Measurements from ENCODE around the gene SMIM20.

The SMIM20 gene

GRCh38 chr4:25949173-25949748 is 35.2 kb downstream of the SMIM20 start:
- TF ChIP-seq REST (IDR thresholded peaks at IDR 0.05; ENCODE audit: insufficient read depth in 1 of 2, low read depth in 2 of 2, low read length in 2 of 2) (no peak), TAF1 (IDR thresholded peaks at IDR 0.05; ENCODE audit: borderline replicate concordance, insufficient read depth, low read length) (no peak), FOXP2 (optimal IDR thresholded peaks at IDR 0.05; ENCODE audit: borderline replicate concordance, extremely low read depth, extremely low read length, insufficient read depth) (no peak), POLR2AphosphoS5 (IDR thresholded peaks at IDR 0.05; ENCODE audit: low read depth, low read length) (no peak)

DNA sequence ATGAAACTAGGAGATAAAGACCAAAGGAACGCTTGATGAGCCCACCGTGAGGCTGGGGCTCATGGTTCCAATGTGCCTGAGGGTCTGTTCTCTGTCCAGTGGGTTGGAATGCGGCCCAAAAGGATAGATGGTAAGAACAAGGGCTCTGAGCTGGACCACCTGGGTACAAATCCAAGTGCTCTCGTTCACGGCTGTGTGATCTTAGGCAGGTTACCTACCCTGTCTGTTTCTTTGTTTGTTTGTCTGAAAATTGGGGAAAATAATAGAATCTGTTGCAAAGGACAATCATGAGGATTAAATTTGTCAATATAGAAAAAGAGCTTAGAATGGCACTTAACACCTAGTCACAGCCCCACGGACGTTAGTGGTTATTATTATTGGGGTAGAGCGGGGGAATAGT is 36.0 kb downstream of the SMIM20 start:
- no peak for TF ChIP-seq REST (IDR thresholded peaks at IDR 0.05; ENCODE audit: insufficient read depth in 1 of 2, low read depth in 2 of 2, low read length in 2 of 2)
- no peak for TF ChIP-seq TAF1 (IDR thresholded peaks at IDR 0.05; ENCODE audit: borderline replicate concordance, insufficient read depth, low read length)
- no peak for TF ChIP-seq FOXP2 (optimal IDR thresholded peaks at IDR 0.05; ENCODE audit: borderline replicate concordance, extremely low read depth, extremely low read length, insufficient read depth)
- TF ChIP-seq SIN3A (IDR thresholded peaks at IDR 0.05; ENCODE audit: borderline replicate concordance, insufficient read depth, low read length): no peak
- TF ChIP-seq POLR2AphosphoS5 (IDR thresholded peaks at IDR 0.05; ENCODE audit: low read depth, low read length): no peak

DNA sequence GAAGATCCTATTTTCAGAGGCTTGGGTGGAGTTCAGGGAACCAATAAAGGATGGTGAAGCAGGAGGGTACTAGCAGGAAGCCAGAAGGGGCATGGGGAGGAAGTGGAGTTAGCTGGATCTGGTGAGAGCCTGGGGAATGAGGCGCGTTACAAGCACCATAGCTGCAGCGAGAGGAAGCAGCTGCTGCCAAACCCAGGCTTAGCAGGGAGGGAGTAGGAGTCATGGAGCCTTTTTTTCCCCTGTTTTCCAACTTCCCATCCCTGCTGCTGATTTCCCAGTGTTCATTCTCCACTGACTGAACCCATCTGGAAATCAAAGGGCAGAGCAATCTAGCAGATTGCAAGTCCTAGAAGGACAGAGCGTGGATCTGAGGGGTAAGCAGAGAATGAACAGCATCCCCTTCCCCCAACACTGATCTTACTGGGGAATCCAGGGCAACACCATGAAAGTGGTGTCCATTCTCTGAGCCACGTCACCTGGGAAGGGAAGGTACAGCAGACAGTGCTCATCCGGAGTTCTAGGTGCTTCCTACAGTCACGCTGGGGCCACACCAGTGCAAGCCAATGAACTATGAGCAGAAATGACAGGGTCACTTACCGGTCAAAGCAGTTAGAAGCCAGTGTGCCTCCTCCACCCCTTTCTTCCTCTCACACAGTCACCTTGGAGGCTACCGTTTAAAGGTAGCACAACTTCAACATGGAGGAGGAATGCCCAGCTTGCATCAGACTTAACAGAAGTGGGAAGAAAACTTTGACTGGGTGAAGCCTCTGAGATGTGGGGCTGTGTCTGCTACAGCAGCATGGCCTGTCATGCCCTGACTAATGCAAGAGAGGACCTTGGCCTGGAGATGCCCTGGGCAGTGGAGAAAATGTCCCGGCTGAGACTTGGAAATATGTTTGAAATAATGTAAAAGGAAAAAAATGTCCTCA is 36.7 kb downstream of the SMIM20 start:
- no peak for TF ChIP-seq REST (IDR thresholded peaks at IDR 0.05; ENCODE audit: insufficient read depth in 1 of 2, low read depth in 2 of 2, low read length in 2 of 2)
- no peak for TF ChIP-seq POLR2AphosphoS5 (IDR thresholded peaks at IDR 0.05; ENCODE audit: low read depth, low read length)
- TF ChIP-seq SIN3A (IDR thresholded peaks at IDR 0.05; ENCODE audit: borderline replicate concordance, insufficient read depth, low read length): no peak
- TF ChIP-seq FOXP2 (optimal IDR thresholded peaks at IDR 0.05; ENCODE audit: borderline replicate concordance, extremely low read depth, extremely low read length, insufficient read depth): no peak
- no peak for TF ChIP-seq TAF1 (IDR thresholded peaks at IDR 0.05; ENCODE audit: borderline replicate concordance, insufficient read depth, low read length)

- TF ChIP-seq REST (IDR thresholded peaks at IDR 0.05; ENCODE audit: insufficient read depth in 1 of 2, low read depth in 2 of 2, low read length in 2 of 2) (no peak), FOXP2 (optimal IDR thresholded peaks at IDR 0.05; ENCODE audit: borderline replicate concordance, extremely low read depth, extremely low read length, insufficient read depth) (no peak), SIN3A (IDR thresholded peaks at IDR 0.05; ENCODE audit: borderline replicate concordance, insufficient read depth, low read length) (no peak), POLR2AphosphoS5 (IDR thresholded peaks at IDR 0.05; ENCODE audit: low read depth, low read length) (no peak), TAF1 (IDR thresholded peaks at IDR 0.05; ENCODE audit: borderline replicate concordance, insufficient read depth, low read length) (no peak)
Measured at GRCh38 chr4:25951390-25951952, 37.5 kb downstream of the SMIM20 start.
